Cardiac septum (tissue), 1 donor: ENCODE data around the gene COL19A1. TPM values are rescaled to one million over a fixed set of nuclear protein-coding genes. Genes with fewer than 3 reads are reported as not detected.

ENCODE experiments used
- DNase-seq: peaks from one replicate; pipeline ENCODE4 v3.0.0-alpha.2; 2020; ENCODE audit warnings: low spot score
- intact Hi-C: fragments of 100-400 bp; cut with DNase I; formaldehyde crosslinking; loops from one replicate; pipeline ENCODE4 v1.14.0; 2022
- total RNA-seq: library from RNA; stranded (reverse); fragmentation: NEBNext Ultra II Directional; extraction: Animal tissue kit (Norgen Biotek cat#: 25700); gene quantifications from one replicate; pipeline ENCODE4 v1.2.1, GENCODE V29; 2021
- donor health status: DM: no; HTN: no; CAD: no.

Gene COL19A1
- total RNA-seq, 1 donor from 2014 or later = 3.3 TPM

GRCh38 chr6:70183538-70183937 is 317.2 kb downstream of the COL19A1 start:
- no peak for DNase-seq
- intact Hi-C loops = no loop called here

GRCh38 chr6:70184723-70185122 is 318.4 kb downstream of the COL19A1 start:
- intact Hi-C loops = no loop called here
- no peak for DNase-seq

GRCh38 chr6:70186461-70186860 is 320.1 kb downstream of the COL19A1 start:
- DNase-seq = no peak
- intact Hi-C loops = no loop called here

- no peak for DNase-seq
- intact Hi-C loops = no loop called here
Measured at GRCh38 chr6:70188202-70188601, 321.8 kb downstream of the COL19A1 start.

GRCh38 chr6:70194421-70194820 is 328.1 kb downstream of the COL19A1 start:
- DNase-seq = no peak
- intact Hi-C loops = no loop called here

GRCh38 chr6:70196531-70196930 is 330.2 kb downstream of the COL19A1 start:
- DNase-seq = no peak
- intact Hi-C loops = no loop called here

GRCh38 chr6:70198785-70199184 is 332.4 kb downstream of the COL19A1 start:
- intact Hi-C loops = no loop called here
- no peak for DNase-seq

- intact Hi-C loops = no loop called here
Measured at GRCh38 chr6:70208235-70208790, 342.0 kb downstream of the COL19A1 start.

GRCh38 chr6:70210462-70210861 is 344.1 kb downstream of the COL19A1 start:
- DNase-seq = no peak
- intact Hi-C loops = no loop called here

More at GRCh38 chr6:70208235-70208790, 342.0 kb downstream of the COL19A1 start:
- no peak for DNase-seq

- DNase-seq = no peak
- intact Hi-C loops = no loop called here
Measured at GRCh38 chr6:70215460-70216108, 349.2 kb downstream of the COL19A1 start.

- DNase-seq = no peak
- intact Hi-C loops = no loop called here
Measured at GRCh38 chr6:70216767-70217166, 350.4 kb downstream of the COL19A1 start.

GRCh38 chr6:70219943-70220613 is 353.7 kb downstream of the COL19A1 start:
- DNase-seq = no peak
- intact Hi-C loops = loop anchor here (5.0 to 10.0 kb wide), 2 partner anchors 65 to 147 kb away; no protein-coding TSS in a partner anchor

GRCh38 chr6:70221025-70221714 is 354.8 kb downstream of the COL19A1 start:
- intact Hi-C loops = loop anchor here (5.0 to 10.0 kb wide), 2 partner anchors 64 to 146 kb away; no protein-coding TSS in a partner anchor
- DNase-seq = no peak

GRCh38 chr6:70221715-70222438 is 355.5 kb downstream of the COL19A1 start:
- no peak for DNase-seq
- intact Hi-C loops = loop anchor here (5.0 to 10.0 kb wide), 2 partner anchors 63 to 145 kb away; no protein-coding TSS in a partner anchor

- intact Hi-C loops = loop anchor here (5.0 to 10.0 kb wide), 2 partner anchors 62 to 145 kb away; no protein-coding TSS in a partner anchor
- DNase-seq = no peak
Measured at GRCh38 chr6:70222439-70222749, 356.0 kb downstream of the COL19A1 start.

- no peak for DNase-seq
- intact Hi-C loops = loop anchor here (10.0 kb wide), 1 partner anchor 60 kb away; no protein-coding TSS in a partner anchor
Measured at GRCh38 chr6:70225055-70225454, 358.7 kb downstream of the COL19A1 start.

GRCh38 chr6:70231311-70231710 is 365.0 kb downstream of the COL19A1 start:
- DNase-seq = no peak
- intact Hi-C loops = no loop called here

- intact Hi-C loops = no loop called here
- DNase-seq = no peak
Measured at GRCh38 chr6:70234561-70235236, 368.3 kb downstream of the COL19A1 start.

GRCh38 chr6:70236343-70236742 is 370.0 kb downstream of the COL19A1 start:
- intact Hi-C loops = no loop called here
- no peak for DNase-seq
